GM18508 (cell line): ENCODE measurements around the gene ARHGAP8.
"Not testable (repeated sequence)": the region's sequence is repeated elsewhere in the genome, so short reads cannot be mapped to it uniquely, and the experiment has no call there.

Experiments used
- ATAC-seq: cut with Tn5 transposase; IDR thresholded peaks from one replicate; pipeline ENCODE4 v1.9.1; 2021; ENCODE audit warnings: moderate number of reproducible peaks; ENCODE audit not compliant: insufficient read depth, unreplicated experiment

ARHGAP8 gene

DNA sequence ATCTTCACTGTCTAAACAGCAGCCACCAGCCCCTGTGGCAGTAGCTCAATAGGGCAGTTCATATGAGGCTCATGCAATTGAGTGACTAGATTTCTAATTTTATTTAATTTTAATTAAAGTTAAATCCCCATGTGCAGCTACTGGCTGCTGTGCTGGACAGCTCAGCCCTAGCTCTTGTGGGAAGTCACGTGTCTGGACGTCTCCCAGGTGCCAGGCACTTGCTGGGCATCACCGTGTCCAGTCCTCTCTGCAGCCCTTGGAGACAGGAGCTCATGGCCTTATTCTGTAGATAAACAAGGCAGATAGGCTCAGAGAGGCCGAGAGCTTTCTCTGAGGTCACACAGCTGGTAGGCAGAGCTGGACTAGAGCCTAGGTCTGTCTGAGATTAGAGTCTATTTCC lies 95.0 kb downstream of the ARHGAP8 start:
- ATAC-seq = no peak

GRCh38 chr22:44847892-44848291 lies 95.5 kb downstream of the ARHGAP8 start:
- ATAC-seq = no peak

GRCh38 chr22:44848296-44848741 lies 95.9 kb downstream of the ARHGAP8 start:
- no peak for ATAC-seq

- ATAC-seq = no peak
Observed at GRCh38 chr22:44848791-44849420, 96.5 kb downstream of the ARHGAP8 start.

GRCh38 chr22:44850946-44851345 lies 98.6 kb downstream of the ARHGAP8 start:
- no peak for ATAC-seq

DNA sequence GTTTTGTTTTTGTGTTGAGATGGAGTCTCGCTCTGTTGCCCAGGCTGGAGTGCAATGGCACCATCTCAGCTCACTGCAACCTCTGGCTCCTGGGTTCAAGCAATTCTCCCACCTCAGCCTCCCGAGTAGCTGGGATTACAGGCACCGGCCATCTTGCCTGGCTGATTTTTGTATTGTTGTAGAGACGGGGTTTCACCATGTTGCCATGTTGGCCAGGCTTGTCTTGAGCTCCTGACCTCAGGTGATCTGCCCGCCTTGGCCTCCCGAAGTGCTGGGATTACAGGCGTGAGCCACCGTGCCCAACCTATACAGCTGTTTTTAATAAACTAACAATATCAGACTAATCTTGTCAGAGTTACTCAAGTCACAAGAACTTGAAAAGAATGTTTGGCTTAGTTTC lies 102.3 kb downstream of the ARHGAP8 start:
- not testable (repeated sequence) for ATAC-seq

- no peak for ATAC-seq
Observed at GRCh38 chr22:44855855-44856254, 103.5 kb downstream of the ARHGAP8 start.

GRCh38 chr22:44858819-44859218 lies 106.4 kb downstream of the ARHGAP8 start:
- ATAC-seq = not testable (repeated sequence)

DNA sequence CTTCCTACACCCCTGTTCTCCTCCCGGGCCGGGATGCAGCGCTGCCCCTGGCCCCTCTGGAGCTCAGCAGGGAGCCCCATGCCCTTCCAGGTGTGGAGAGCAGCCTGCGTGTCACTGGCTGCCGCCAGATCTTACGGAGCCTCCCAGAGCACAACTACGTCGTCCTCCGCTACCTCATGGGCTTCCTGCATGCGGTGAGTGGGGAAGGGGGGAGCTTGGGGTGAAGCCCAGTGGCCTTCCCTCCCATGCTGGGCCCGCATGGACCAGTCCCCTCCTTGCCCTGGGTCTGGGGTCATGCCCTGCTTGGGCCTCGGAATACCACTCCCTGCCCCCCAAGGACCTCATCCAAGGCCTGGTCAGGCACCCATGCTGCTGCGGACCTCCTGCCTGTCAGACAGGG lies 107.3 kb downstream of the ARHGAP8 start:
- no peak for ATAC-seq

DNA sequence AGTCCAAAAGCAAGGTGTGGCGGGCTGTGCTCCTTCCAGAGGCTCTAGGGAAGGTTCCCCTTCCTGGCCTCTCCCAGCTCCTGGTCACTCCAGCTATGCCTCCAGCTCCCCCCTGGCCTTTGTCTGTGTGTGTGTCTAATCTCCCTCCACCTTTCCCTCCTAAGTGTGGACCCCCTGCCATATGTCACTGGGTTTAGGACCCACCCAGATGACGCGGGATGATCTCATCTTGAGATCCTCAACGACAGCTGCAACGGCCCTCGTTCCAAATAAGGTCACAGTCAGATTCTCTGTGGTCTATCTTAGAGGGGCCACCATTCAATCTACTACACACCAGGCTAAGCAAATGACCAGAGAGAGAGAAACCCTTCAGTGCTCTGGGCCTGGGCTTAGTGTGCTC lies 107.9 kb downstream of the ARHGAP8 start:
- no peak for ATAC-seq

DNA sequence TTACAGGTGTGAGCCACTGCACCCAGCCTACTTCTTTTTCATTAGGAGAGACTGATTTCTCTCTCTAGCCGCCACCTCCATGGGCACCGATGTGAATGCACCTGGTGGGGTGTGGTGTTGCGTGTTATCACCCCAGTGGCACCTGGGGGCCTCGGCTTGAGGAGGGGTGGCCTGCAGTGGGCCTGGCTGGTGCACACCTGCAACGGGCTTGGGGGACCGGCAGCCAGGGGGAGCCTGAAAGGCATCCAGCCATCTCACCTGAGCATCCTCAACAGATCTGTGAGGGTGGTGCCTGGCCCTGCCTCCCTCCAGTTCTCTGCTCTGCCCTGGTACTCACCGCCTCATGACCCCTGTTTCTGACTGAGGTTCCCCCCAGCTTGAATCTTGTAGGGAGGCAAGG lies 108.9 kb downstream of the ARHGAP8 start:
- no peak for ATAC-seq

DNA sequence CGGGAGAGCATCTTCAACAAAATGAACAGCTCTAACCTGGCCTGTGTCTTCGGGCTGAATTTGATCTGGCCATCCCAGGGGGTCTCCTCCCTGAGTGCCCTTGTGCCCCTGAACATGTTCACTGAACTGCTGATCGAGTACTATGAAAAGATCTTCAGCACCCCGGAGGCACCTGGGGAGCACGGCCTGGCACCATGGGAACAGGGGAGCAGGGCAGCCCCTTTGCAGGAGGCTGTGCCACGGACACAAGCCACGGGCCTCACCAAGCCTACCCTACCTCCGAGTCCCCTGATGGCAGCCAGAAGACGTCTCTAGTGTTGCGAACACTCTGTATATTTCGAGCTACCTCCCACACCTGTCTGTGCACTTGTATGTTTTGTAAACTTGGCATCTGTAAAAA lies 109.9 kb downstream of the ARHGAP8 start:
- no peak for ATAC-seq

DNA sequence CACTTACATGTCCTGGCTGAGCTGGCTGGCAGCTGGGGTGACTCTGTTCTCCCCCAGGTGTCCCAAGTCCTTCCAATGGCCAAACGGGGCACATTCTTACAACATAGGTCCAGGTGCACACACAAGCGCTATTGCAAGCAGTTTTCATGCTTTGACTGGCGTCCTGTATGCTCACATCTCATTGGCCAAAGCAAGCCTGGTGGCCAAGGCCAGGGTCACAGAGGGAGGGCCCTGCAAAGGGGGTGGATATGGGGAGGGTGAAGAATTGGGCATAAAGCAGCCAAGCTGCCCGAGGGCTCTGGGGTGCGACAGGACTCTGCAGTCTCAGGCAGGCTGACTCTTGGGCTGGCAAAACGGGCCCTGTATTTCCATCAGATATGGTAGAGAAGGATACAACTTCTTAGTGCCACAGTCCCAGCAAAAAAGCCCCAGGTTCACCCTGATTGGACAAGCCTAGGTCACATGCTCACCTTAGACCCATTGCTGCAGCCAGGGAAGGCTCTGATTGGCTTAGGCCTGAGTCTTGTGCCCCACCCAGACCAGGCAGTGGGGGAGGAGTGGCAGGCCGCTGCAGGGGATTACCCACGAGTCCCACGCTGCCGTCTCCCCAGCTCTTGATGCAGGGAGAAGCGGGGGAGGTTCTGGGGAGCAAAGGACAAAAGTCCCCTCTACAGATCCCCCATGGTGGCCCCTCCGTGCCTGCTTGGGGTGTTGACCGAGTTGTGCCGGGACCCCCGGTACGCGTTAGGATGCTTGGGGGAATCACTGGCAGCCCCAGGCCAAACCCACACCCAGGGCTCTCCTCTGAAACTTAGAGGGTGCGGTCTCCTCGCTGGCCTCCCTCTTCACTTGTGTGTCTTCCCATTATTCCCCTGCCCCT lies 110.8 kb downstream of the ARHGAP8 start:
- ATAC-seq = no peak

DNA sequence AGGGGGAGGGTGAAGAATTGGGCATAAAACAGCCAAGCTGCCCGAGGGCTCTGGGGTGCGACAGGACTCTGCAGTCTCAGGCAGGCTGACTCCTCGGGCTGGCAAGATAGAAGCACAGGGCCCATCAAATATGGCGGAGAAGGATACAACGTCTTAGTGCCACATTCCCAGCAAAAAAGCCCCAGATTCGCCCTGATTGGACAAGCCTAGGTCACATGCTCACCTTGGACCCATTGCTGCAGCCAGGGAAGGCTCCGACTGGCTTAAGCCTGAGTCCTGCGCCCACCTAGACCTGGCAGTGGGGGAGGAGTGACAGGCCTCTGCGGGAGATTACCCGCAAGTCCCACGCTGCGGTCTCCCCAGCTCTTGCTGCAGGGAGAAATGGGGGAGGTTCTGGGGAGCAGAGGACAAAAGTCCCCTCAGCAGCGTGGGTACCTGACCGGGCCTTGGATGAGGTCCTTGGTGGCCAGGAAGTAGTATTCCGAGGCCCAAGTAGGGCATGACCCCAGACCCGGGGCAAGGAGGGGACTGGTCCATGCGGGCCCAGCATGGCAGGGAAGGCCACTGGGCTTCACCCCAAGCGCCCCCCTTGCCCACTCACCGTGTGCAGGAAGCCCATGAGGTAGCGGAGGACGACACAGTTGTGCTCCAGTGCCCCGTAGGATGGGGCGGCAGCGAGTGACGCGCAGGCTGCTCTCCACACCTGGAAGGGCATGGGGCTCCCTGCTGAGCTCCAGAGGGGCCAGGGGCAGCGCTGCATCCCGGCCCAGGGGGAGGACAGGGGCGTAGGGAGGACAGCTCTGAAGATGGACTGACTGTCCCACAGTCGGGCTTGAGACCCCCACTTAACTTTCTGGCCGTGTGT lies 113.0 kb downstream of the ARHGAP8 start:
- no peak for ATAC-seq

GRCh38 chr22:44869196-44869595 lies 116.8 kb downstream of the ARHGAP8 start:
- no peak for ATAC-seq

GRCh38 chr22:44870021-44870420 lies 117.6 kb downstream of the ARHGAP8 start:
- ATAC-seq = no peak

DNA sequence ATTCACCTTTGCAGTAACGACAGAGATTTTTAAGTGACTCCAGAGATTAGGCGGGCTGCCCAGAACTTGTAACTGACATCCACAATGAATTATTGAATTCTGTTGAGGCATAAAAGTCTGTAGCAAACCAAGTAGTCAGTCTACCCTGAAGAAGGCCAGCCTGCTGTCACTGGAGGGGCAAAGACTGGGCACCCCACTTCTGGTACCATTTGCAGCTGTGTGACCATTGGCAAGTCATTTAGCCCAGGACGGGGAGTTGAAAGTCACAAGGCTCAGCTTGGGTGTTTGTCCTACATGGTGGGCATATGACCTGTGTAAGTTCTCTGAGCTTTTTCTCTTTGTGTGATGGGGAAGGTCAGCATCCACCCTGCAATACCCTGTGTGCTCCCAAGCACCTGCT lies 119.4 kb downstream of the ARHGAP8 start:
- ATAC-seq = no peak

GRCh38 chr22:44876921-44877320 lies 124.5 kb downstream of the ARHGAP8 start:
- ATAC-seq = no peak

DNA sequence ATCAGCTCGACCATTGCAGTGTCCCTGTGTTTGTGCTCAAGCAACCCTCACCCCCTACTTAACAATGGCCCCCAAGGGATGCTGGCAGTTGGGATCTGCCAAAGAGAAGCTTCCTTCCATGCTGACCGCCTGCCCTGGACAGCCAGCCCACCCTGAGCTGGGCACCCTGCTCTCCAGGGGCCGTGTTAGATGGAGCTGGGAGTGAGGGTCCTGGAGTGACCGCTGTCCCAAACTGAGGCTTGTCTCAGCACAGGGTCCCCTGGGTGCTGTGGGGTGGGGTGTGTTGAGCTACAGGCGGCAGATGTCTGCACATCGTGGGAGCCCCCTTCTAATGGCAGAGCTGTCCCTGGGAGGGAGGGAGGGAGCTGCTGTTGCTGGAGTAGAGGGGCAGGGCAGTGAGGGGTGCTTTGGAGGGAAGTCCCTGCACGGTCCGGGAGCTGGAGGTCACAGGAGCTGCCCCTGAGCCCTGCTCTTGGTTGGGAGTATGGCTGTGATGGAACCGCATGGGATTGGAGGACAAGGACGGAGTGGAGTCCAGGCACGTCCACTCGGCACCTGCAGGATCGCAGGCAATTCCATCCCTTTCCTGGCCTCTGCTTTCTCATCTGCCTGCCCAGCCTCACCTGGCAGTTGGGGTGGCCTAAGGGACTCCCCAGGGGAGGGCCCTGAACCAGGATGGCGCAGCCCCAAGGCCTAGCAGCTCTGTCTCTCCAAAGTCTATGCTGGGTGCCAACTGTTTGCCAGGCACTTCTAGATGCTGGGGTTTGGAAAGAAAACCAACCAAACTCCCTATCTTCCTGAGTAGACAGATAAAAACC lies 126.3 kb downstream of the ARHGAP8 start:
- no peak for ATAC-seq

- ATAC-seq = no peak
Observed at GRCh38 chr22:44879301-44879680, 126.9 kb downstream of the ARHGAP8 start.
